H1 (cell line): ENCODE data around the gene ZNF565. TPM values are rescaled to one million over a fixed set of nuclear protein-coding genes. Genes with fewer than 3 reads are reported as not detected.

Experiments used
- CTCF ChIA-PET: fragments of 300-600 bp; sonication (Branson Sonifier 250); formaldehyde crosslinking; loops from one replicate; lab custom pipeline; 2021; ENCODE audit not compliant: partially characterized antibody; lab: Charles Lee
- POLR2A ChIA-PET: fragments of 300-600 bp; sonication (Branson Sonifier 250); formaldehyde crosslinking; loops from one replicate; lab custom pipeline; 2021; ENCODE audit warnings: inconsistent platforms; ENCODE audit not compliant: partially characterized antibody; lab: Charles Lee
- DNase-seq, 2 experiments: peaks; one replicate each; pipeline versions ENCODE4 v3.0.0 to v3.0.0-alpha.2; 2010 to 2022; ENCODE audit warnings: low spot score in 2 of 2, low read depth in 1 of 2, mixed read lengths in 1 of 2
- FAIRE-seq: peaks from 2 replicates; lab custom pipeline; 2011; peaks lifted over from hg19 to GRCh38; lab: Jason Lieb, UNC
- H2AFZ ChIP-seq: 2 replicates; pipeline ENCODE4 v1.8.1; 2012; ENCODE audit warnings: low read length, inconsistent platforms
- H2AK5ac ChIP-seq: 2 replicates; pipeline ENCODE4 v1.6.1; 2013; ENCODE audit warnings: low read depth, low read length
- H2BK120ac ChIP-seq: replicated peaks from 2 replicates; pipeline ENCODE3; 2013; ENCODE audit warnings: low read depth, low read length, inconsistent platforms
- H2BK12ac ChIP-seq: 2 replicates; pipeline ENCODE4 v1.6.1; 2013; ENCODE audit warnings: low read depth, low read length
- H2BK15ac ChIP-seq: 2 replicates; pipeline ENCODE4 v1.6.1; 2013; ENCODE audit warnings: low read length
- H2BK20ac ChIP-seq: 2 replicates; pipeline ENCODE4 v1.6.1; 2013; ENCODE audit warnings: low read length
- H2BK5ac ChIP-seq: 2 replicates; pipeline ENCODE4 v1.6.1; 2013; ENCODE audit warnings: low read depth, low read length
- H3K14ac ChIP-seq: 2 replicates; pipeline ENCODE4 v1.6.1; 2013; ENCODE audit warnings: inconsistent platforms; ENCODE audit not compliant: insufficient read length
- H3K18ac ChIP-seq: 2 replicates; pipeline ENCODE4 v1.6.1; 2013; ENCODE audit warnings: low read length; ENCODE audit errors: extremely low read depth
- H3K23ac ChIP-seq: 2 replicates; pipeline ENCODE4 v1.6.1; 2013; ENCODE audit warnings: inconsistent platforms; ENCODE audit not compliant: insufficient read length
- H3K23me2 ChIP-seq: 2 replicates; pipeline ENCODE4 v1.6.1; 2013; ENCODE audit warnings: low read depth, low read length
- H3K27ac ChIP-seq: 2 replicates; pipeline ENCODE4 v1.6.1; 2011; ENCODE audit warnings: low read depth, low read length, inconsistent platforms
- H3K27me3 ChIP-seq, 4 experiments: replicated peaks in 1 of 4; 1 replicate in 1 of 4; 2 replicates in 3 of 4; pipeline versions ENCODE4 v1.6.1 to v1.8.1; 2011 to 2013; ENCODE audit warnings: low read length in 3 of 4, mild to moderate bottlenecking in 3 of 4, inconsistent platforms in 2 of 4, mixed read lengths in 2 of 4, moderate library complexity in 1 of 4; ENCODE audit not compliant: control insufficient read depth in 3 of 4, insufficient read depth in 3 of 4; ENCODE audit errors: extremely low read depth in 1 of 4
- H3K36me3 ChIP-seq, 4 experiments: 2 replicates each; pipeline versions ENCODE4 v1.6.1 to v1.8.1; 2011 to 2013; ENCODE audit warnings: mild to moderate bottlenecking in 4 of 4, low read length in 3 of 4, moderate library complexity in 2 of 4, control low read depth in 1 of 4, inconsistent platforms in 1 of 4; ENCODE audit not compliant: insufficient read depth in 4 of 4, control insufficient read depth in 2 of 4
- H3K4ac ChIP-seq: replicated peaks from 2 replicates; pipeline ENCODE3; 2013; ENCODE audit warnings: low read length, low read depth, mixed read lengths, inconsistent platforms; ENCODE audit not compliant: insufficient read length
- H3K4me1 ChIP-seq, 4 experiments: replicated peaks in 1 of 4; 1 replicate in 1 of 4; 2 replicates in 3 of 4; pipeline versions ENCODE4 v1.6.1 to v1.8.1; 2011 to 2013; ENCODE audit warnings: low read length in 3 of 4, inconsistent platforms in 2 of 4, mixed read lengths in 1 of 4; ENCODE audit not compliant: insufficient read depth in 4 of 4, control insufficient read depth in 3 of 4
- H3K4me2 ChIP-seq, 2 experiments: 2 replicates each; pipeline versions ENCODE4 v1.6.1 to v1.8.1; 2011 to 2013; ENCODE audit warnings: low read depth in 2 of 2, low read length in 2 of 2, control low read depth in 1 of 2, inconsistent platforms in 1 of 2, mild to moderate bottlenecking in 1 of 2; ENCODE audit not compliant: insufficient read depth in 1 of 2
- H3K4me3 ChIP-seq, 4 experiments: fragments of 200-600, 300-600 bp in 1 of 4; sonication (generic), shearing (Covaris generic), sonication (Bioruptor Twin) in 1 of 4; 2 replicates each; pipeline versions ENCODE4 v1.5.1 to v1.8.1; 2011 to 2016; ENCODE audit warnings: low read length in 4 of 4, low read depth in 3 of 4, control low read depth in 2 of 4, inconsistent platforms in 2 of 4, mild to moderate bottlenecking in 2 of 4, mixed read lengths in 1 of 4, moderate library complexity in 1 of 4; ENCODE audit not compliant: insufficient read depth in 2 of 4; ENCODE audit errors: extremely low read depth in 1 of 4
- H3K56ac ChIP-seq: replicated peaks from 2 replicates; pipeline ENCODE3; 2013; ENCODE audit warnings: low read depth, mild to moderate bottlenecking, mixed read lengths, low read length, inconsistent platforms; ENCODE audit not compliant: insufficient read length
- H3K79me1 ChIP-seq: 2 replicates; pipeline ENCODE4 v1.6.1; 2013; ENCODE audit warnings: low read depth, low read length, control low read depth
- H3K79me2 ChIP-seq, 2 experiments: 2 replicates each; pipeline versions ENCODE4 v1.6.1 to v1.8.1; 2012 to 2013; ENCODE audit warnings: low read length in 2 of 2, mild to moderate bottlenecking in 2 of 2, inconsistent platforms in 1 of 2; ENCODE audit not compliant: insufficient read depth in 2 of 2, control insufficient read depth in 1 of 2
- H3K9ac ChIP-seq, 4 experiments: replicated peaks in 1 of 4; 1 replicate in 1 of 4; 2 replicates in 3 of 4; pipeline versions ENCODE4 v1.6.1 to v1.8.1; 2011 to 2013; ENCODE audit warnings: low read depth in 3 of 4, low read length in 3 of 4, control low read depth in 2 of 4, mild to moderate bottlenecking in 2 of 4, moderate library complexity in 2 of 4, inconsistent platforms in 1 of 4; ENCODE audit errors: extremely low read depth in 1 of 4
- H3K9me3 ChIP-seq, 2 experiments: 2 replicates each; pipeline versions ENCODE4 v1.6.1 to v1.8.1; 2012 to 2013; ENCODE audit warnings: mild to moderate bottlenecking in 2 of 2, moderate library complexity in 2 of 2, control low read depth in 1 of 2, inconsistent platforms in 1 of 2, low read depth in 1 of 2, low read length in 1 of 2, mixed read lengths in 1 of 2; ENCODE audit not compliant: insufficient read depth in 2 of 2
- H4K20me1 ChIP-seq, 2 experiments: replicated peaks in 1 of 2; 2 replicates each; pipeline versions ENCODE3 to v1.8.1; 2011 to 2013; ENCODE audit warnings: inconsistent platforms in 2 of 2, low read length in 2 of 2, mild to moderate bottlenecking in 1 of 2; ENCODE audit not compliant: insufficient read depth in 2 of 2, control insufficient read depth in 1 of 2
- H4K5ac ChIP-seq: 2 replicates; pipeline ENCODE4 v1.6.1; 2013; ENCODE audit warnings: low read length, low read depth, mixed read lengths, inconsistent platforms; ENCODE audit not compliant: insufficient read length
- H4K8ac ChIP-seq: 2 replicates; pipeline ENCODE4 v1.8.0; 2013; ENCODE audit warnings: mild to moderate bottlenecking, moderate library complexity, low read length, inconsistent platforms; ENCODE audit not compliant: insufficient read depth; ENCODE audit errors: extremely low read depth
- H4K91ac ChIP-seq: replicated peaks from 2 replicates; pipeline ENCODE3; 2013; ENCODE audit warnings: low read length, mixed read lengths, inconsistent platforms; ENCODE audit not compliant: insufficient read length
- E2F6 ChIP-seq: IDR thresholded peaks from 2 replicates; pipeline ENCODE4 v1.6.1; 2012; ENCODE audit warnings: inconsistent platforms
- POLR2AphosphoS5 ChIP-seq: IDR thresholded peaks from 2 replicates; pipeline ENCODE4 v1.6.1; 2011; ENCODE audit warnings: low read depth, low read length
- TAF1 ChIP-seq: IDR thresholded peaks from 2 replicates; pipeline ENCODE4 v1.6.1; 2011; ENCODE audit warnings: mild to moderate bottlenecking, low read depth, low read length
- WGBS, 2 experiments: shearing (Covaris generic) in 1 of 2; methylation state at CpG; one replicate each; pipeline versions ENCODE4 v1.1.6 to v1.1.7; 2013 to 2015; ENCODE audit warnings: low lambda C conversion rate in 2 of 2, mixed read lengths in 2 of 2, inconsistent platforms in 1 of 2, low coverage in 1 of 2, missing lambda C conversion rate in 1 of 2; ENCODE audit not compliant: insufficient replicate concordance in 2 of 2, insufficient coverage in 1 of 2, insufficient read length in 1 of 2; ENCODE audit errors: extremely low coverage in 1 of 2, missing lambda C conversion rate in 1 of 2; 5-methylcytosine and 5-hydroxymethylcytosine counted together
- polyA plus RNA-seq, 7 experiments: library from polyadenylated mRNA; depleted of rRNA in 3 of 7; stranded (reverse) in 5 of 7; unstranded in 2 of 7; fragments of >200 nt in 5 of 7; fragments of 200-250 nt in 2 of 7; gene quantifications; 1 replicate in 5 of 7; 2 replicates in 1 of 7; 4 replicates in 1 of 7; pipeline versions ENCODE4 v1.2.1 to v1.2.3, GENCODE V29; 2011 to 2013; ENCODE audit warnings: missing spikeins in 2 of 7, mixed read lengths in 2 of 7
- total RNA-seq: library from RNA; stranded (reverse); fragmentation: NEBNext Ultra II Directional; extraction: Animal tissue kit (Norgen Biotek cat#: 25700); gene quantifications from 2 replicates; pipeline ENCODE4 v1.2.1, GENCODE V29; 2021

ZNF565 gene
- total and polyA plus RNA-seq, 2 of the 8 experiments (the other 6 are each of a cell fraction or from before 2014, with no cell fraction given) = 0.89 to 3.1 TPM

GRCh38 chr19:36210497-36210896 lies 4.0 kb downstream of the ZNF565 start:
- no peak for TF ChIP-seq TAF1
- TF ChIP-seq E2F6 = no peak
- TF ChIP-seq POLR2AphosphoS5 = no peak
- H2BK120ac ChIP-seq = no peak overlapping the region
- FAIRE-seq = no peak
- H2BK5ac ChIP-seq = no peak overlapping the region
- H4K5ac ChIP-seq = no peak overlapping the region
- H4K20me1 ChIP-seq = no peaks in the 10 kb centered on the region
- H3K4ac ChIP-seq = no peak overlapping the region
- POLR2A ChIA-PET = interaction anchor here (0.6 kb wide), 1 partner anchor 38 kb away, joined by 3 read pairs; no protein-coding TSS in a partner anchor
- H2BK12ac ChIP-seq = no peak overlapping the region
- H2BK20ac ChIP-seq = no peak overlapping the region
- CTCF ChIA-PET = no interaction called here
- H2BK15ac ChIP-seq = no peak overlapping the region
- H3K79me1 ChIP-seq = peaks cover 7% of the 10 kb centered on the region
- no peak overlapping the region for H2AK5ac ChIP-seq
- no peak overlapping the region for H3K56ac ChIP-seq
- WGBS, 2 experiments = 91% methylated on average over 8 of the region's 8 CpGs; no CpG with 5 or more reads in 1 of the 2 experiments
- no peaks in the 10 kb centered on the region for H3K27me3 ChIP-seq
- H3K23me2 ChIP-seq = peaks cover 7% of the 10 kb centered on the region
- no peaks in the 10 kb centered on the region for H3K36me3 ChIP-seq
- no peak overlapping the region for H3K4me3 ChIP-seq
- peaks cover 0 to 6% (median 2%) of the 10 kb centered on the region in 4 experiments; a peak in 5 of 7 replicates for H3K4me1 ChIP-seq
- peaks cover 0 to 12% of the 10 kb centered on the region in 2 experiments; a peak in 3 of 4 replicates for H3K79me2 ChIP-seq
- no peak overlapping the region for H4K91ac ChIP-seq
- H3K27ac ChIP-seq = no peak overlapping the region
- H3K4me2 ChIP-seq = no peak overlapping the region
- H3K14ac ChIP-seq = no peak overlapping the region
- H3K18ac ChIP-seq = no peak overlapping the region
- DNase-seq = no peak
- no peaks in the 10 kb centered on the region for H3K9me3 ChIP-seq
- H3K9ac ChIP-seq = no peak overlapping the region
- H2AFZ ChIP-seq = no peak overlapping the region
- H3K23ac ChIP-seq = no peak overlapping the region
- no peak overlapping the region for H4K8ac ChIP-seq
